ENCODE results near the gene PAM16.

PAM16 gene

DNA sequence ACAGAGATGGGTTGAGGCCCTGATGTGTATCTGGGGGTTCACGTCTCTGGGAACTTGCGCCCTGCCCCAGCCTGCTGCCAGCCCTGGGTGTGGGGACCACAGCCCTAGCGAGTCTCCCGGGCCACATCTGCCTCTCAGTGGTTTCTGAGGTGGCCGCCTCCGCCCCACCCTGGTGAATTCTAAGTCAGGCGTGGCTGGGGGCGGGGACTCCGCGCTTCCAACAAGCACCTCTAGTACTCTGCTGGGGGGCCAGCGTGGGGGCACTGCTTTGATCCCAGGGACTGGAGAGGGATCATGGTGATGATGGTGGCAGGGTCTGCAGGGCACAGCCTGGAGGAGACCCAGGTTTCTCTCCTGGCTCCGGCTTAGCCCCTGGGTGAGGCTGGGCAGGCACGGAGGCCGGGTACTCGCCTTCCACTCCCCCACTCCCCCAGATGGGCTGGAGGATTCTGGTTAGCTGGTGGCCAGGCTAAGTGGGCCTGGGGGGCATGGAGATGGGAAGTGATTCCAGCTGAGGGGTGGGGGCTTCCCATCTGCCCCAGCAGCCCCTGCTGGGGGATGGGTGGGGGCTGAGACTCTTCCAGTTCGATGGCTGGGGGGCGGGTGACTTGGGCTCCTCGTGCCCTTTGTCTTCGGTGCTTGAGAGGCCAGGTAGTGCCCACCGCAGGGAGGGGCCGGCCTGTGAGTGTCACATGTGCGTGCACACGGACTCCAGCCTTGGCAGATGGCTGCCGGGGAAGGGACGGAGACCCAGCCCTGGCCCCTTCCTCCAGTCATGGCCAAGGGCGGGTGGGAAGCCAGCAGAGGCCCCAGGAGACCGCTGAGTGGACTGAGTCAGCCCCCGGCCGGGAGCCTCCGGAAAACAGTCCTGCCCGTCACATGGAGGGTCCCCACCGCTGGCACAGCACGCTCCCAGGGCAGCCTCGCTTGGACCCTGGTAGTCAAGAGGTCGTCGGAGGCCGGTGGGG lies 31.4 kb downstream of the PAM16 start:
- DNase-seq (ENCODE audit: low spot score), result no peak

DNA sequence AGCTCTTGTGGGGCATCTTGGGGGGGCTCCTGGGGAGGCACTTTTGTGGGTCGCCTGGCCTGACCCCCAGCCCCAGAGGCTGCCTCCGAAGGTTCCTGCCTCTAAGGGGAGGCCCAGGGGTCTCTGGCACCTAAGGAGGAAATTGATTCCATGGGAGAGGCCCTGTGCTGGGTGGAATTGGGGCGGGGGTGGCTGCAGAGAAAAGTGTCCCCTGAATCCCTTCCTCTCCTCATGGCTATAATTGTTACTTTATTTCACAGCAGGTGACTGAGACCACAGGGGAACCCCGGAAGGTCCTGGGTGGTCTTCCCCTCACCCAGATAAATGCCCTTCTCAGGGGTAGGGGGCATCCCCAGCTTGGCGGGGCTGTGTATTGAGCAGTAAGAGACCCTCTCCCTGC lies 32.2 kb downstream of the PAM16 start:
- no peak for DNase-seq (ENCODE audit: low spot score)

DNA sequence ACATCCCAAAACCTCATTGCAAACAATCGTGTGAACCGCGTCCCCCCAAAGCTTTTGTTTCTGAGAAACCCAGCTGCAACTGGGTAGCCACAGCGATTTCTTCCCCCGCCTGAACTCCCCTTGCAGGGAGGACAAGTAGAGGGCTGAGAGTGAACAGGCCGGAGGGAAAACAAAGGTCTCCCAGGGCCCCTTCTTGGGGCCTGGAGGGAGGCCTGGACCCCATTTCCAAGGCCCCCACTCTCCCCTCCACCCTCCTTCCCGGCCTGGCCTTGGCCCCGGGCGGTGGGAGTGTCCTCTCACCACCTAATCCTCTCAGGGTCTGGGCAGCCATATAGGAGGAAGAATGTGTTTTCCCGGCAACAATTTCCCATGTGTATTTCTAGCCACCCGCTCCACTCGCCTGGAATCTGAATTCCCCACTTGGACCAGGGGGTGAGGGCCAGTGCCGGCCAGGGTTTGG lies 32.6 kb downstream of the PAM16 start:
- no peak for DNase-seq (ENCODE audit: low spot score)

DNA sequence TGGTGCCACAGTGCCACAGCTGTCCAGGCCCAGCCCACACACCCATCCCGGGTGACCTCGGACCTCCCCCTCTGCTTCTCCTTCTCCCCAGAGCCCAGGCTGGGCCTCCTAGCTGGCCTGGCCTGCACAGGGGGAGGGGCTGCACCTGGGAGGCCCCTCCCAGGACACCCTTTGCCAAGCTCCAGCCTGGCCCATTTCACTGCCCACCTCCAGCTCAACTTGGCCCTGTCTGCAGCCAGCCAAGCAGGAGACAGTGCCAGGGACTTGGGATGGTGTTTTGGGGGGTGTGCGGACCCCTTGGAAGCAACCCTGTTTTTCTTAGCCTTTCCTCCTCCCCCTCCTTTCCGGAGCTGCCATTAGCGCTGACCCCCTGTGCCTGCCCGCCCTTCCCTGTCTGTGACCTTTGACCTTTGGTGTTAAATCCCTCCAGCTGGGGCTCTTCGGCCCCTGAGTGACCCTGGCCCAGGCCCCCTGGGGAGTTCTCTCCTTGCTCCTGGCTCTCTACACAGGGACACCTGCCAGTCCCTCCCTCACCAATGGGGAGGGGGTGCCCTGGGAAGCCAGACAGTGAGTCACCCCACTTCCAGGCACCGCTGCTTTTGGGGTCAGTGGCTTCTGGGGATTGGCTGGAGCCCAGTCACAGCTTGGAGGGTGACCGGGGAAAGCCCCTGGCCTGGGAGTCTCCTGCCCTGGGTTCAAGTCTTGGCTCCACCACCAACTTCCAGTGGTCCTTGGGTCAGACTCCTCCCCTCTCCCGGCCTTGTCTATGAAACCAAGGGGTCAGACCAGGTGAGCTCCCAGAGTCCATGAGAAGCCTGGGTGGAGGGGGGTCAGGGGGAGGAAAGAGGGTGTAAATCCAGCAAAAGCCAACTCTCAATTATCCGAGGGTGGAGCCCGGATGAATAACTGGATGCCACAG lies 33.3 kb downstream of the PAM16 start:
- DNase-seq (ENCODE audit: low spot score), result no peak

DNA sequence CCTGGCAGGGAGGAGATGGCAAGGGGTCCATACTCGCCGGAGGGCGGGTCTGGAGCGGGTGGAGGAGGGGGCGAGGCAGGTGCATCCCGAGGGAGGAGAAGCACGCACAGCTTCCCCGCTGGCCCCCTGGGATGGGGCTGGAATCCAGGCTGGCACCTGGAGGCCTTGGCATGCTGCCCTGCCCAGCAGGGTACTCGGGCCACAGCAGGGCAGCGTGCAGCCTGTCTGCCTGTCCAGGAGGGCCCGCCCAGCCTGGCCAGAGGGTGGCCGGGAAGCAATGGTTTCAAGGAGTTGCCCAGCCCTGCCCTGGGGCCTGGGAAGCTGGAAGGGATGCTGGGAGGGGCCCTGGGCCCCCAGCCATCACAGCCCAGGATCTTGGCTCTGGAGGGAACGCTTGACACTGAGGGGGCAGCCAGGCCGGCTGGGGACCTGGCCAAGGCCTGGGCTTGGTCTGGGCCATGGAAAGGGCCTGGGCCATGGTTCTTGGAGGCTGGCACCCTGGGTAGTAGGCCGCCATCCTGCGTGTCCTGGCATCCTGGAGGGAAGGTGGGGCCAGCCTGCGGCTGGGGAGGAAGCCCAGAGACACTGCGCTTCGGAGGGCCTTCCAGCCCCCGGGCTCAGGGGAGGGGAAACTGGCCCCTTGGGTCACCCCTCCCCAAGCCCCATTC lies 34.1 kb downstream of the PAM16 start:
- no peak for DNase-seq (ENCODE audit: low spot score)

DNA sequence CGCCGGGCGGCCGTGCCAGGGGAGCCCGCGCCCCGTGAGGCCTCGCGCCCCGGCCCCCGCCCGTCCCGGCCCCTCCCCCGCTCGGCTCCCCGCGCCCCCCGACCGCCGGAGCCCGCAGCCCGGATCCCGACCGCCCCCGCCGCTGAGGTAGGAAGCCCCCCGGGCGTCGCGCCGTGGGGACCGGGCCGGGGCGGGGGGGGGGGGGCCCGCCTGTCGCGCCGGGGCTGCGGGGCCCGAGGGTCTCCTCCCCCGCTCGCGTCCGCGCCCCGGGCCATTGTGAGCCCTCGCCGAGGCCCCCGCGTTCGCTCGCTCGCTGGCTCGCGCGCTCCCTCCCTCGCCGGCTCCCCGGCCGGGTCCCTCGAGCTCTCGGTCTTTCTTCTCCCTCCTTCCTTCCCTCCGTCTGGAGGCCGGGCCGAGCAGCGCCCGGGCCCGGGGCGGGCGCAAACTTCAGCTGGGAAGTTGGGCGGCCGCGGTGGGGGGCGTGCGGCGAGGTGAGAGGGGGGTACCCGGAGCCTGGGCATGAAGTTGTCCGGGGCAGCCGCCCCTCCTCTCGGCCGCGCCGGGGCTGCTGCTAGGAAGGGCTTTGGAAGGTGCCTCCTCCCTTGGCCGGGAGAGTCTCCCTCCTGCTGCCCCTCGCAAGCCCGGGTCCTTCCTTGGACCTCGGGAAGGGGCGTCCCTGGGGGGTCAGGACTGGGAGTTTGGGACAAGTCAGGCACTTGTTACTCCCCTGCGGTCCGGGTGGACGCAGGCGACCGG lies 34.8 kb downstream of the PAM16 start:
- no peak for DNase-seq (ENCODE audit: low spot score)

DNA sequence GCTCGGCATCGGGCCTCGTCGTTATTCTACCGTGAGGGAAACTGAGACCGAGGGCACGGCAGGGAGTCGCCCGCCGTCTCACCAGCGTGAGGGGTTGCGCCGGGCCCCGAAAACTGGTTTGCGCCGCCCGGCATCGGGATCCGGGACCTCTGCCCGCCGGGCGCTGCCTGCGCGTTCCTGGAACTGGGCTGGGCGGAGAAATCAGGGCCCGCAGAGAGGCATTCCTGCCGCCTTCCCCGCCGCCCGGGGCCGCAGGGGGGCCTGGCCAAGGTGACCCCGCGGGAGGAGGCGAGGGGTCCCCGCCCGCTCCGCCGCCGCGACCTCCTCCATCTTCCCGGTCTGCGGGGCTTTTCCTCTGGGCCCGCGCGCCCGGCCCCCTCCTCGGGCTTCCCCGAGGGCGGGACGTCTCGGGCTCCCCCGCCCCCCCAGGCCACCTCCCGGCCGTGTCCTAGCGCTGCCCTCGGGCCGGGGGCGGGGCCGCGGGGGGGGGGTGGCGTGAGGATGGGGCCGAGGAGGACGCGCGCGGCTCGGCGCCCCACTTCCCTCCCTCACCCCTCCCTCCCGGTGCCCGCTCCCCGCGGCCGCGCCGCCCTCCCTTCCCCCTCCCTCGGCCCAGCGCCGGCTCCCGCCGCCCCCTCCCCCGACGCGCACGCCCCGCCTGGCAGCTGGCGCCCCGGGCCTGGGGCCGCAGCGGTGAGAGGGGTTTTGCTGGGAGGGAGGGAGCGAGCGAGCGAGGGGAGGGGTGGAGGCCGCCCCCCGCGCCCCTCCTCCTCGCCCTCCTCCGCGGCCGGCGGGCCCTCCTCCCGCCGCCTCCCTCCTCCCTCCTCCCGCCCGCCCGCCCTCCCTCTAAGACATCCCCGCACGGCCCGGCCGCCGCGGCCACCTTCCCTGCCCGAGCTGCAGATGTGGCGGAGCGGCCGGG lies 35.7 kb downstream of the PAM16 start, which contains the start of gene GLIS2:
Gene GLIS2 (plus strand): TSS at position 882 of the 922 bp plus-strand sequence. CDS start 16,214 bp downstream, outside the sequence.
- DNase-seq (ENCODE audit: low spot score), result no peak

DNA sequence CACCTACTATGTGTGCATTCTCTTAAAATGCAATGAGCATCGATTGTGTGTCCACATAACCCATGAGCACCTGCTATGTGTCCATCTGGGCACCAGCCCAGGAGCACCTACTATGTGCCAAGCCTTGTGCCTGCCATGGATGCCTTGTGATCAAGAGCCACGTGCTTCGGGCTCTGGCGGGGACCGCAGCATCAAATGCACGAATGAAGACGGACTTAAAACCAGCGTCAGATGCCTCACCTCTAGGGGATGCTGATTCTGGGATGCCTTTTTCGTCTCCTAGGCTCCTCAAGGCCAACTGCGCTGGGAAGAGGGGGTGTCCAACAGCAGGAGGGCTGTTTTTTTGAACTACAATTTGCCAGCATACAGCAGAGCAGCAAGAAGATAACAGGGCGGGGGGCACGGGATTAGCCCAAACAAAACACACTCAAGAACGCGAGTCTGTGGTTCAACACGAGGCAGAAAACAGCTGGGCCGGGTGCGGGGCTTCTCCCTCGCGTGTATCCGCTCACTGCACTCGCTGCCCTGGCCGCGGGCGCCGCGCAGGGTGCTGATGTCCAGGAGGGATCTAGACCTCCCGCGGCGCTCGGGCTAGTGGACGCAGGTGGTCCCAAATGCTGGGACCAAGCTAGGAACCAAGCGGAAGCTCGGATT lies 36.5 kb downstream of the PAM16 start:
- DNase-seq (ENCODE audit: low spot score), result no peak

DNA sequence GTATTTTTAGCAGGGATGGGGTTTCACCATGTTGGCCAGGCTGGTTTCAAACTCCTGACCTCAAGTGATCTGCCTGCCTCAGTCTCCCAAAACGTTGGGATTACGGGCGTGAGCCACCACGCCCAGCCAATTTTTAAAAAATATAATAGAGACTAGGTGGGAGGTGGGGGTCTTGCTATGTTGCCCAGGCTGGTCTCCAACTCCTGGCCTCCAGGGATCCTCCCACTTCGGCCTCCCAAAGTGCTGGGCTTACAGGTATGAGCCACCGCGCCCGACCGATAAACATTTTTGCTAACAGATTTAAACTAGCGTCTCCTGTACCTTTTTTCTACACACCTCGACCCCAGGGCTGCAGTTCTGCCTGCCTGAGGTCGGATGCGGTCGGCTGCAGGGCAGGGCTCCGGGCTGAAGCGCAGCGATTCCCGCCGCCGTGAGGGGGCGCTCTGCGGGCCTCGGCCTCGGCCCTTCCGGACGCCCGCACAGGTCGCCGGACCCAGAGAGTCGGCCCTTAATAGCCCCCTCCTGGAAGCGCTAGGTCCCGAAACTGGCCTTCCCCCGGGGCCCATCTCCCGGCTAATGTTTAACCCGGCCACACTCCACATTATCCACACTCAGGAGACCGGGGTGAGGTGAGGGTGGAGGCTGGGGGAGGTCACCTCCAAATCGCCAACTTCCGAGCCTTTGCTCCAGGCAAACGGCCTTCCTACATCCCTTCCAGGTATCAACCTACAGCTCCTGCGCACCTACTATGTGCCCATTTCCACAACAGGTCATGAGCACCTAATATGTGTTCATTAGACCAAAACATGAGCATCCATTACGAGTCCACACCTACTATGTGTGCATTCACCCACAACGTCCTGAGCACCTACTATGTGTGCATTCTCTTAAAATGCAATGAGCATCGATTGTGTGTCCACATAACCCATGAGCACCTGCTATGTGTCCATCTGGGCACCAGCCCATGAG lies 37.3 kb downstream of the PAM16 start:
- no peak for DNase-seq (ENCODE audit: low spot score)

DNA sequence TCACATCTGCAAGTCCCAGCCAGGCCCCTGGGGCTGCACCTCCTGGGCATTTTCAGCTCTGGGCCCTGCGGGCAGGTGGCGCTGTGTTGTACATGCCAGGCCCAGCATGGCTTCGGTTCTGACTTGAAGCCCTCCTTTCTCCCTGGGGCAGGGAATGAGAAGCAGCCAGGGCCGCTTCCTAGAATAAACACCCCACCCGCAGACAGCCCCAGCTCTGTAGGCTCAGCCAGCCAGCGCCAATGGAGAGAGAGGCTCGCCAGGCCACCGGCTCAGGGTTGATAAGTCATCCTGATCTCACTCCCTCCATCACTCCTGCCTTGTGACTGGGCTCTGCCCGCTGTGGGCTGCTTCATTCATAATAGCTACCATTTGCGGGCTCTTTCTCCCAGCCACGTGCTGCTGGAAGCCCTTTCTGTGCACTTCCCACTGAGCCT lies 41.3 kb downstream of the PAM16 start:
- DNase-seq (ENCODE audit: low spot score), result peak; percentile 28

DNA sequence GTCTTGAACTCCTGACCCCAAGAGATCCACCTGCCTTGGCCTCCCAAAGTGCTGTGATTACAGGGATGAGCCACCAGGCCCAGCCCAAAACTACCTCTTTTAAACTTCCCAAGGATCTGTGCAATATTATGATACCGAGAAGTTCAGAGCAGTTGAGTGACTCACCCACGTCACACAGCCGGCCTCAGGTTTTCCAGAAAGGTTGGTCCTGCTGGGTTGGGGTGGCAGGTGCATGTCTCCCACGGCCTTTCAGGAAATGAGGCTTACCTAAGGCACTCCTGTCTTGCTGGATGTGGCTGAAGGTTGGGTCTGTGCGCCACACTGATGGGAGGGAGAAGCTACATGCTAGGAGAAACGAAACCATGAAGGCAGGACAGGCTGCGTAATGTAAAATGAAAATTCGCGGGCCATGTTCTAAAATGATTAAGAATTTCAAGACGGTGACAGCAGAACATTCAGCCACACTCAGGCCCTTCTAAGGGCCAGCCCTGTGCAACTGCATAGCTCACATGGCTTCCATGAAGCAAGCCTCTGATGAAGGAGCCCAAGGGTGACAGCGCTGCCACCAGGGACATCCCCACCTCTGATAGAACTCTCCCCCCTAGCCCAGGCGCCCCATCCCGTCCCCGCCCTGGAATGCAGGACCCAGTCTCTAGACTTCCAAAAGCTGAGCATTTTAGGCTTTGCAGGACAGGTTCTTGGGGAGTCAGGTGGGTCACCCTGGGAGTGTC lies 41.9 kb downstream of the PAM16 start:
- DNase-seq (ENCODE audit: low spot score), result no peak

DNA sequence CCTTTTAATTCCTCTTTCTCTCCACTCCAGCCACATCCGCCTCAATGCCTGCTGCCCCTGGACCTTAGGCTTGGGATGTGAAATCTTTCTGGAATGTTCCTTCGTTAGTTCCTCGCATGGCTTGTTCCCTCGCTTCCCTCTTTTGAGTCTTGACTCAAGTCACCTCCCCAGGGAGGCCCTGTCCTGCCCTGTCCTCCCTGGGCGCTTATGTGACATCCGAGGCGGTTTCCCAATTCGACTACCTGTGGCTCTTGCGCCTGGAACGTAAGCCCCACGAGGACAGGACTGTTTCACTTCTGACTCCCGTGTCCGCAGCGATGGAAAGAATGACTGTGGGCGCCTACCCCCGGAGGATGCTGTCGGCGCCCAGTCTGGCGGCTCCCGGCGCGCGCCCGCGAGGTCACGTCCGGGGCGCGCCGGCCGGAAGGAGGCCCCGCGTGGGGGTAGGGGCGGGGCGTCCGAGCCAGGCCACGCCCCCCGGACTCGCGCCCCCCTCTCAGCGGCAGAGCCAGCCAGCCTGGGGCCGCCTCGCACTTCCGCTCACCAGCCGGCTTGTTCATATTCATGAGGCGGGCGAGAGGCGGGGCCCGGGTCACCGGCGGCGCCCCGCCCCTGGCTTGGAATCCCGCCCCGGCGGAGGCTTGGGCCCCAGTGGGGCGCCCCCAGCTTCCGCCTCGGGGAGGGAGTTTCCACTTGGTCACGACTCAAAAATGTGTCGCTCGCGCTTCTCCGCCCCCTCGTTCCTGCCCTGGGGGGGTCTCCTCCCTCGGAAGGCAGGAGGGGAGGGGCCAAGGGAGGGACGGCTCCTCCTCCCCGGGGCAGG lies 43.7 kb downstream of the PAM16 start:
- DNase-seq (ENCODE audit: low spot score), result peak; percentile 83

DNA sequence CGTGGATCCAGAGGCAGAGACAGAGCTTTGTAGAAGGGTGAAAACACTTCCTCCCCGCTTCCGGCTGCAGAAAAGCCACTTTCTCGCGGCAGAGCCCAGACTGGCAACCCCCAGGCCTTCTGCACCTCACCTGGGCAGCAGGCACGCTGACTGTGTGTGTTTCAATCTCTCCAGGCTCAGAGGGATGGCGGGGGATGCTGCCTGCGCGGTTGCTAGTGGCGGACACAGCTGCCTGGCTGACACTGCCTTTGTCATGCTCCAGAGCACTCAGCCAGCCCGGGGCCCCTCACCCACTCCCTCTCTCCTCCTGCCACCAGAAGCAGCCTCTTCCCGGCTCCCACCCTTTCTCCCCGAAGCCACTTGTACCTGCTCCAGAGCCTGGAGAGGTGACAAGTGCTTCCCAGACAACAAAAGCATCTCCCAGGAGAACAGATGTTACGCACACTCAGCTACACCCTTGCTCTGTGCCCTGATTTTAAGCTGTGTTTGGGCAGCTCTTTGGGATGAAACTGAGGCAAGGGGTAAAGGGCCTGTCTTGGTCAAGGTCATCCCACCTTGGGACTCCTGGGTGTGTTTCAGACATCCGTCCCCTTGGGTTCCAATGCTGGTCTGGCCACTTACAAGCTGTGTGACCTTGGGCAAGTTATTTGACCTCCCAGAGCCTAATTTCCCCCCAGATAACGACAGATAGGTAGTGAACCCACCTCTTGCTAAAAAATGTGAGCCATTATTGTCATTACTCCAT lies 44.5 kb downstream of the PAM16 start:
- no peak for DNase-seq (ENCODE audit: low spot score)

DNA sequence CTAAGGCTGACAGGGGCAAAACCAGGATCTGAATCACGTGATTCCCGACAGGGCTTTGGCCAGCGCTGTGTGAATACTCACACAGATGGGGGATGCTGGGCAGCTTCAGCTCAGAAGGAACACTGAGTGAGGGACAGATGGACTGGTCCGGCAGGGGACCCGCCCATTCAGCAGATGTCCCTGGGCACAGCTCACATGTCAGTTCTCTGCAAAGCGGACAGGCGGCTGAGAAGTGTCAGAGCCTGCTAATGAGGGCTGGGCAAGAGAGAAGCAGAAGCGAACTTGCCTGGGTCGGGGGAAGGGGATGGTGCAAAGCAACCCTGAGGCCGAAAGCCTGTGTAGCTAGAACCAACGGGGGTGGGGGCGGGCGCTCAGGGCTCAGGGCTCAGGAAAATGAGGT lies 47.1 kb downstream of the PAM16 start:
- DNase-seq (ENCODE audit: low spot score), result no peak

DNA sequence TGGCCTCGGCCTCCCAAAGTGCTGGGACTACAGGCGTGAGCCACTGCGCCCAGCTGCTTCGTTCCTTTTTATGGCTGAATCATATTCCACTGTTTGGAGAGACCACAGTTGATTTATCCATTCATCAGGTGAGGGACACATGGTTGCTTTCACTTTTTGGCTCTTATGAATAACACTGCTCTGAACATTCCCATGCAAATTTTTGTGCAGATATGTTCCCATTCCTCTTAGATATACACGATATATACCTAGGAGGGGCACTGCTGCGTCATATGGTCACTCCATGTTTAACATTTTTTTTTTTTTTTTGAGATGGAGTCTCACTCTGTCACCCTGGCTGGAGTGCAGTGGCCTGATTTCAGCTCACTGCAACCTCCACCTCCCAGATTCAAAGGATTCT lies 49.2 kb downstream of the PAM16 start:
- no peak for DNase-seq (ENCODE audit: low spot score)

DNA sequence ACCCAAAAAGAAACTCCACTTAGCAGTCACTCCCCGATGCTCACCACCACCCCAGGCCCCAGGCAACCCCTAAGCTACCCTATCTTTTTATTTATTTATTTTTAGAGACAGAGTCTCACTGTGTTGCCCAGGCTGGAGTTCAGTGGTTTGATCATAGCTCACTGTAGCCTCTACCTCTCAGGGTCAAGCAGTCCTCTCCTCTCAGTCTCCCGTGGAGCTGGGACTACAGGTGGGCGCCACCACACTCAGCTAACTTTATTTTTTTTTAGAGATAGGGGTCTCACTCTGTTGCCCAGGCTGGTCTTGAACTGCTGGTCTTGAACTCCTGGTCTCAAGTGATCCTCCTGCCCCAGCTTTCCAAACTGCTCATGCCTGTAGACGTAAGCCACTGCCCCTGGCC lies 49.9 kb downstream of the PAM16 start:
- no peak for DNase-seq (ENCODE audit: low spot score)

Measured in hematopoietic multipotent progenitor cell treated with erythropoietin and hydrocortisone succinate and interleukin-3 and kit ligand, for 17 days (in vitro differentiated cells).